DMS79 treated with DMSO at 0.1 percent for 48 hours (cell line): ENCODE measurements around the gene HGS.

ENCODE experiments used
- DNase-seq: peaks from one replicate; lab custom pipeline; 2025; lab: John Stamatoyannopoulos, UW

Gene HGS

DNA sequence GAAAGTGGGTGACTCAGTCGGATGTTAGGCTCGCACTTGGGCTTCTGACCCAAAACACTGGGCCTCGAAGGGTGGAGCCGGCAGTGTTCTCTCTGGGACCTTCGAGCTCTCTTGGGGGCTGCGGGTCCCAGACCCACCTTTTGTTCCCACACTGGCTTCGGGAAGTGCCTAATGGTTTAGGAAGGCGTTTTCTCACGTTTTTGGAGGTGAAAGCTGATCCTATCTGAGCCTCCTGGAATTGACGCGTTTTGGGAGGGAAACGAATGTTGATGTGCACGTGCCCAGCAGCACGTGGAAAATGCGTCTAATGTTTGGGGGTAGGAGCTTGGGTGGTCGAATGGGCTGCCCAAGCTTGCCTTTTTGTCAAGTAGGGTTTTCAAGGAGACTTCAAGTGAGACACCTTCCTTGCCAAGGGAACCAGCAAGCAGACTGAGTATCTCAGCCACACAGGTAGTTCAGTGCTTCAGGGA is 666 bp downstream of the HGS start:
- no peak for DNase-seq

DNA sequence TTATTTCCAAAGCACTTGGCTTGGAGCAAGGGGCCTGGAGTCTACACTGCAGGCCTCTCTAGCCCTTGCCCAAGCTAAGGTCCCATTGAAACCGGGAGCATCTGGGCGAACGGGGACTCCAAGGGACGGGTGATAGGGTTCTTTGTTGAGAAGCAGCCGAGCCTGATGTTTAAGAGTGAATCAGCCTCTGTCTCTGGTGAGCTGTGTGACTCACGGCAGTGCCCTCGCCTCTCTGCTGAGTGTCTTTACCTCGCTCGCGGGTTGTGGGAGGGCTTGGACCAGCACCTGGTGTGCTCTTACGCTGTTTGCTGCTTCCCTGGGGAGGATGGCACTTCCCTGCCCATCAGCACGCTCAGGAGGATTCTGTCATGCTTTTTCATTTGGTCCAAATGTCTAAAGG is 1.3 kb downstream of the HGS start:
- DNase-seq = no peak

DNA sequence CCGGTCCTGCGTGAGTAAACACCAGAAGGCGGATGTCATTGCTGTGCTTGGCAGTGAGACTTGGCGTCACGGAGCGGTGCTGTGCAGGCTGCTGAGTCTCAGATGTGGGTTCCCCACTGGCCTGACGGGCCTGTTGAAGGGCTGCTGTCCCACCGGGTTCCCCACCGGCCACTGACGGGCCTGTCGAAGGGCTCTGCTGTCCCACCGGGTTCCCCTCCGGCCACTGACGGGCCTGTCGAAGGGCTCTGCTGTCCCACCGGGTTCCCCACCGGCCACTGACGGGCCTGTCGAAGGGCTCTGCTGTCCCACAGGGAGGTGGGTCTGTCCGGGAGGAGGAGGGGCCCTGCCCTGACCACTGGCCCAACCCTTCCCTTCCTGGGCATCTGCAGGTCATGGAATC is 2.8 kb downstream of the HGS start:
- DNase-seq = no peak

DNA sequence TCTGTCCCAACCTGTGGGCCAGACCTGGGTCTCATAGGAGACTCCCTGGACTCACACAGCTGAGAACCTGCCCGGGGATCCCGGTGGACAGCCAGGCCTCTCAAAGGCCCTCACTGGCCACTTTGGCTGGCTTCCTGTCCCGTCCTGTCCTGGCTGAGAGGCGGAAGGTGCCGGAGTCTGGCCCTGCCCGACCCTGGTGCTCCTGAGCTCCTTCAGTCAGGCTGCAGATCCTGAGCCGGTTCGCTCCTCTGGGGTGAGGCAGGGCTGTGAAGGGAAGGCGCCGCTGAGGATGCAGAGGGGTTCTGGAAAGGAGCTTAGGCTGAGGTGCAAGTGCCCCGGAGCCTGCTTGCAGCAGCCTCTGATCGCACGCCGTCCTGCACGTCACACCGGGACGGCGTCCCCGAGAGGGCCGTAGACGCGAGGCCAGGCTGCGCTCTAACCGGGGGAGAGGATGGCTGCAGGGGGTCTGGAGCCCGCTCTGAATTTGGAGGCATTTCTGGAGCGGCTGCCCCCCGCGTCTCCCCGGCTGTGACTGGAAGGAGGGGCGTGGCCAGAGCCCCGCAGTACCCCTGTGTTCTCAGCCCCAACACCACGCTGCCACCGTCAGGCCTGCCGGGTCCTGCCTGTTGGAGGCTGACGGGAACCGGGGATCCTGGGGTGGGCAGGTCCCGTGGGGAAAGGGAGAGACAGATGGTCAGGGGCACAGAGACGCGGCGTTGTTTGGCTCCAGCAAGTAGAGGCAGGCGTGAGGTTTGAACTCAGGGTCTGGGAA is 4.1 kb downstream of the HGS start:
- no peak for DNase-seq

DNA sequence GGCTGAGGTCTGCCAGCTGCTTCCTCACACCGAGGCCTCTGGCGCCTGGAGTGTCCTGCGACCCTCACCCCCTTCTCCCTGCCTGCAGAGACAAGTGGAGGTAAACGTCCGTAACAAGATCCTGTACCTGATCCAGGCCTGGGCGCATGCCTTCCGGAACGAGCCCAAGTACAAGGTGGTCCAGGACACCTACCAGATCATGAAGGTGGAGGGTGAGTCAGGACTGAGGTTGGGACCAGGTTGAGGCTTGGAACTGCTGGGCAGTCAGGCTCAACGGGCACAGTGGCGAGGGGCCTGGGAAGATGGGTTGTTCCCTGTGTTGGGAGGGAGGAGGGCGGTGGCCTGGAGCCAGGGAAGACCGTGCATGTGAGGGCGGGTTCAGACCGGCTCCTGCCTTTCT is 4.8 kb downstream of the HGS start:
- DNase-seq = no peak

DNA sequence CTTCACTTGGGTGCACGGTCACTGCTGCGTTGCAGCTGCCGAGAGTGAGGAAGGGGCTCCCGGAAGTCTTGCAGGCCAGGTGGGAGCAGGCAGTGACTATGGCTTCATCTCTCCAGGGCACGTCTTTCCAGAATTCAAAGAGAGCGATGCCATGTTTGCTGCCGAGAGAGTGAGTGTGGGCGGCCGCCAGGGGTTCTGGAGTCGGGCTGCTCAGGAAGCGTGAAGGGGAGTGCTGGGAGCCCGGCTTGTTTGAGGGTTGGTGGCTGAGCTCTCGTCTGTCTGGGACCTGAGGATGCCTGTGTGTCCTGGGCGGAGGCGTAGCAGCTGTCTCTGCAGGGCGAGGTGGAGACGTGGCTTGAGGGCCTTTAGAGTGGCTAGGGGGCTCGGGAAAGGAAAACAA is 6.3 kb downstream of the HGS start:
- DNase-seq = no peak

DNA sequence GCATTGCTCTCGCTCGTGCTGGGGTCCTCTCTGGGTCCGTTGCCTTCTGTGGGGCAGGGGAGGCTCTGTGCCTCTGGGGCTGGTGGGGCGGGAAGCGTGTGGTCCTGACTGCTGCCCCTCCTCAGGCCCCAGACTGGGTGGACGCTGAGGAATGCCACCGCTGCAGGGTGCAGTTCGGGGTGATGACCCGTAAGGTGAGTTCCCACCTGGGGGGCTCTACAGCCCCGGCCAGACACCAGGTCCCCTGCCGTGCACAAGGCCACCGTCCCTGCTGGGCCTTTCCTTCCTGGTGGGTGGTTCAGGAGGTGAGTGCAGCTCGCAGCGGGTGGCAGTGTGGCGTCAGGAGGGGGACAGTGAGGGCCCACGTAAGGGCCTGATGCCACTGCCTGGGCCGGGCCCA is 6.7 kb downstream of the HGS start:
- DNase-seq = no peak

DNA sequence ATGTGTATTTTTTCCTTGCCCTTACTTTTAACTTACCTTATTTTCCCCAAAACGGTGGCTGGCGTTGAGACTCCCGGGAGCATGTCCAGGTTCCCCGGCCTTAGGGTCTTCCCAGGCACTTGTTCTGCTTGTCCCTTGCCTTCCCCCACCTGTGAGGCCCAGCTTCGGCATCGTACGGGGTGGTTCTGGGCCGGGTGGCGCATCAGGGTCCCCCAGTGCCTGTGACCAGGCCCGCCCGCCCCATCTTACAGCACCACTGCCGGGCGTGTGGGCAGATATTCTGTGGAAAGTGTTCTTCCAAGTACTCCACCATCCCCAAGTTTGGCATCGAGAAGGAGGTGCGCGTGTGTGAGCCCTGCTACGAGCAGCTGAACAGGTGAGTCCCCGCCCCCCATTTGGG is 7.4 kb downstream of the HGS start:
- DNase-seq = no peak

- DNase-seq = no peak
Measured at GRCh38 chr17:81691608-81692007, 7.8 kb downstream of the HGS start.

- no peak for DNase-seq
Measured at GRCh38 chr17:81693509-81694210, 9.8 kb downstream of the HGS start.

- no peak for DNase-seq
Measured at GRCh38 chr17:81694810-81695209, 11.0 kb downstream of the HGS start.

GRCh38 chr17:81695211-81695610 is 11.4 kb downstream of the HGS start:
- DNase-seq = no peak

GRCh38 chr17:81695801-81696200 is 12.0 kb downstream of the HGS start:
- no peak for DNase-seq

GRCh38 chr17:81696218-81696941 is 12.6 kb downstream of the HGS start:
- no peak for DNase-seq

DNA sequence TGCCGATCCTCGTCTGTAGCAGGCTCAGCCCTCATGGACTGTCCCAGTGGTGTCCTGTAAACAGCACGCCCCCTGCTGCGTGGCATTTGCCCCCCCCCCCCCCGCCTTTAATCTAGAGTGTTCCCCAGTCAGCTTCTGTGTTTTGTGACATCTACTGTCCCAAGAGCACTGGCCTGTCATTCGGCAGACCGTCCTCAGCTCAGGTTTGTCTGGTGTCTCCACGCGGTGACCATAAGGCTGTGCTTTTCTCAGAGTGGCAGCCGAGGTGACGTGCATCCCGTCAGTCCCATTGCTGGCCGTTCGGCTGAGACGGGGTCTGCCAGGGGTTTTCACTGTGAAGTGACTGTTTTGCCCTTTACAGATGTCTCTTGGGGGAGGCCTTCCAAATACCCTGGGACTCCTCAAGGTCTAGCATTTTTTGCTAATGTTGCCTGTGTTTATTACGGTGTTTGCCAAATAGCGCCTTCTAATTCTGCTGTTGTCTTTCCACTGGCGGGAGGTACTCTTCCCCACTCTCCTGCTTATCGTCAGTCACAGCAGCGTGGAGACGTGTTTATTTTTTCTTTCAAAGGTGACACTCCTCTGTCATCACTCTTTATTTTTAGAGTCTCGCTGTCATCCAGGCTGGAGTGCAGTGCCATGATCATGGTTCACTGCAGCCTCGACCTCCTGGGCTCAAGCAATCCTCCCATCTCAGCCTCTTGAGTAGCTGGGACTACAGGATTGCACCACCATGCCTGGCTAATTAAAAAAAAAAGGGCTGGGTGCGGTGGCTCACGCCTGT is 13.6 kb downstream of the HGS start:
- DNase-seq = no peak

- DNase-seq = no peak
Measured at GRCh38 chr17:81700353-81701287, 16.8 kb downstream of the HGS start.

DNA sequence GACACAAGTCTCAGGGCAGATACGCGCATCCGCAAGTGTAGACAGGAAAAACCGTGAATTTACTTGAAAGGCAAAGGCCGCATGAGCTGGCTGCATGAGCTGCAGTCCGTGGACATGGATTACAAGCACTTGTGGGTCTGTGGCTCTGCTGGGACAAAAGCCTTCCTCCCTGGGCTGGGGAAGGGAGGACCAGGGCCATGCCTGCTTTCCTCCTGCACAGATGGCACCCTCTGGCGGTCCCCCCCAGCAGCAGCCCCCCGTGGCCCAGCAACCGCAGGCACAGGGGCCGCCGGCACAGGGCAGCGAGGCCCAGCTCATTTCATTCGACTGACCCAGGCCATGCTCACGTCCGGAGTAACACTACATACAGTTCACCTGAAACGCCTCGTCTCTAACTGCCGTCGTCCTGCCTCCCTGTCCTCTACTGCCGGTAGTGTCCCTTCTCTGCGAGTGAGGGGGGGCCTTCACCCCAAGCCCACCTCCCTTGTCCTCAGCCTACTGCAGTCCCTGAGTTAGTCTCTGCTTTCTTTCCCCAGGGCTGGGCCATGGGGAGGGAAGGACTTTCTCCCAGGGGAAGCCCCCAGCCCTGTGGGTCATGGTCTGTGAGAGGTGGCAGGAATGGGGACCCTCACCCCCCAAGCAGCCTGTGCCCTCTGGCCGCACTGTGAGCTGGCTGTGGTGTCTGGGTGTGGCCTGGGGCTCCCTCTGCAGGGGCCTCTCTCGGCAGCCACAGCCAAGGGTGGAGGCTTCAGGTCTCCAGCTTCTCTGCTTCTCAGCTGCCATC is 17.7 kb downstream of the HGS start:
- no peak for DNase-seq

GRCh38 chr17:81702934-81703746 is 19.3 kb downstream of the HGS start, which contains the start of gene MRPL12:
MRPL12 (plus strand) TSS chr17:81703367; CDS start chr17:81703502, 135 bp downstream.
- DNase-seq = peak; percentile 67
